A673 (cell line): ENCODE results near the gene PRIM1. TPM values are rescaled to one million over a fixed set of nuclear protein-coding genes. Genes with fewer than 3 reads are reported as not detected.

Source experiments
- BruUV-seq: library from RNA; stranded (reverse); fragments of 400-500 nt; replicated peaks from 2 replicates; lab custom pipeline; 2021; lab: Mats Ljungman, UMichigan
- CTCF ChIA-PET: fragments of 300-600 bp; sonication (Branson Sonifier 250); formaldehyde crosslinking; loops from one replicate; lab custom pipeline; 2022; ENCODE audit warnings: antibody characterized with exemption; lab: Charles Lee
- POLR2A ChIA-PET: fragments of 300-600 bp; sonication (Branson Sonifier 250); formaldehyde crosslinking; loops from one replicate; lab custom pipeline; 2022; ENCODE audit warnings: antibody characterized with exemption; ENCODE audit not compliant: low non-redundant PET; lab: Charles Lee
- DNase-seq: peaks from one replicate; pipeline ENCODE4 v3.0.0-alpha.2; 2015; ENCODE audit warnings: low spot score
- H3K27ac ChIP-seq: fragments of 200-600 bp; sonication (generic); 2 replicates; pipeline ENCODE4 v1.5.1; 2016; ENCODE audit warnings: mixed run types, low read depth, mild to moderate bottlenecking, mixed read lengths, antibody characterized with exemption, low read length; ENCODE audit not compliant: poor library complexity, severe bottlenecking
- H3K27me3 ChIP-seq: fragments of 200-600 bp; sonication (generic); replicated peaks from 2 replicates; pipeline ENCODE4 v1.6.1; 2017; ENCODE audit warnings: mixed run types, low read depth, mild to moderate bottlenecking, mixed read lengths, antibody characterized with exemption, low read length; ENCODE audit not compliant: insufficient read depth, poor library complexity
- H3K36me3 ChIP-seq: fragments of 200-600 bp; sonication (generic); 2 replicates; pipeline ENCODE4 v1.6.1; 2016; ENCODE audit warnings: mixed run types, mild to moderate bottlenecking, mixed read lengths, antibody characterized with exemption, low read length; ENCODE audit not compliant: insufficient read depth, poor library complexity, severe bottlenecking
- H3K4me1 ChIP-seq: fragments of 200-600 bp; sonication (generic); 2 replicates; pipeline ENCODE4 v1.6.1; 2017; ENCODE audit warnings: mixed run types, mild to moderate bottlenecking, mixed read lengths, antibody characterized with exemption, low read length; ENCODE audit not compliant: insufficient read depth, poor library complexity, severe bottlenecking
- H3K4me3 ChIP-seq: fragments of 200-600 bp; sonication (generic); 2 replicates; pipeline ENCODE4 v1.5.1; 2016; ENCODE audit warnings: low read depth, mixed run types, mild to moderate bottlenecking, mixed read lengths, low read length; ENCODE audit not compliant: poor library complexity, severe bottlenecking
- H3K9me3 ChIP-seq: fragments of 200-600 bp; sonication (generic); 2 replicates; pipeline ENCODE4 v1.6.1; 2016; ENCODE audit warnings: mixed run types, low read depth, mild to moderate bottlenecking, mixed read lengths, antibody characterized with exemption, low read length; ENCODE audit not compliant: poor library complexity, severe bottlenecking
- EZH2 ChIP-seq: fragments of 200-600 bp; sonication (generic); IDR thresholded peaks from 2 replicates; pipeline ENCODE4 v1.6.1; 2017; ENCODE audit warnings: borderline replicate concordance, low read depth, mild to moderate bottlenecking, mixed read lengths, antibody characterized with exemption, low read length; ENCODE audit not compliant: poor library complexity, severe bottlenecking
- intact Hi-C: fragments of 100-400 bp; cut with micrococcal nuclease; formaldehyde crosslinking; loops from one replicate; pipeline ENCODE4 v1.10.0; 2022; ENCODE audit not compliant: unreplicated experiment
- total RNA-seq: library from RNA; stranded (reverse); gene quantifications from 2 replicates; pipeline ENCODE4 v1.2.3, GENCODE V29; 2021
- TF ChIP-seq, protein P1 (sequence below): fragments of 300-800, 200-600 bp; sonication (generic); conservative IDR thresholded peaks from 2 replicates; pipeline ENCODE4 v1.5.1; 2017; ENCODE audit warnings: low read depth, mild to moderate bottlenecking, antibody characterized with exemption, low read length, moderate library complexity, mixed read lengths

PRIM1 gene
- total RNA-seq, 1 experiment from 2014 or later, result 51.9 TPM

DNA sequence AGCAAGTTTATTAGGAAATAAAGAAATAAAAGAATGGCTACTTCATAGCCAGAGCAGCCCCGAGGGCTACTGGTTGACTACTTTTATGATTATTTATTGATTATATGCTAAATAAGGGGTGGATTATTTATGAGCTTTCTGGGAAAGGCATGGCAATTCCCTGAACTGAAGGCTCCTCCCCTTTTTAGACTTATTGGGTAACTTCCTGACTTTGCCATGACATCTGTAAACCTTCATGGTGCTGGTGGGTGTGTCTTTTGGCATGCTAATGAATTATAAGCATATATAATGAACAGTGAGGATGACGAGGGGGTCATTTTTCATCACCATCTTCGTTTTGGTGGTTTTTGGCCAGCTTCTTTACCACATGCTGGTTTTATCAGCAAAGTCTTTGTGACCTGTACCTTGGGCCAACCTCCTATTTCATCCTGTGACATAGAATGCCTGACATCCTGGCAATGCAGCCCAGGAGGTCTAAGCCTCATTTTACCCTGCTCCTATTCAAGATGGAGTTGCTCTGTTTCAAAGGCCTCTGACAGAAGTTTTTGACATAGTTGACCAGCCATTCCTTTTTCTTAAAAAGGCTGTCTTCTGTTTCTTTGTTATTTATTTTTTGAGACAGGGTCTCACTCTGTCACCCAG lies 53.0 kb downstream of the PRIM1 start:
- H3K4me1 ChIP-seq, result peaks cover 11% of the 10 kb centered on the region
- no peak overlapping the region for H3K27ac ChIP-seq
- BruUV-seq, result no TSS peak
- POLR2A ChIA-PET, result no interaction called here
- H3K36me3 ChIP-seq, result no peaks in the 10 kb centered on the region
- H3K9me3 ChIP-seq, result no peaks in the 10 kb centered on the region
- no peak for DNase-seq
- CTCF ChIA-PET, result no interaction called here
- no peaks in the 10 kb centered on the region for H3K27me3 ChIP-seq
- intact Hi-C loops, result no loop called here
- no peak overlapping the region for H3K4me3 ChIP-seq
- TF ChIP-seq, protein P1, sequence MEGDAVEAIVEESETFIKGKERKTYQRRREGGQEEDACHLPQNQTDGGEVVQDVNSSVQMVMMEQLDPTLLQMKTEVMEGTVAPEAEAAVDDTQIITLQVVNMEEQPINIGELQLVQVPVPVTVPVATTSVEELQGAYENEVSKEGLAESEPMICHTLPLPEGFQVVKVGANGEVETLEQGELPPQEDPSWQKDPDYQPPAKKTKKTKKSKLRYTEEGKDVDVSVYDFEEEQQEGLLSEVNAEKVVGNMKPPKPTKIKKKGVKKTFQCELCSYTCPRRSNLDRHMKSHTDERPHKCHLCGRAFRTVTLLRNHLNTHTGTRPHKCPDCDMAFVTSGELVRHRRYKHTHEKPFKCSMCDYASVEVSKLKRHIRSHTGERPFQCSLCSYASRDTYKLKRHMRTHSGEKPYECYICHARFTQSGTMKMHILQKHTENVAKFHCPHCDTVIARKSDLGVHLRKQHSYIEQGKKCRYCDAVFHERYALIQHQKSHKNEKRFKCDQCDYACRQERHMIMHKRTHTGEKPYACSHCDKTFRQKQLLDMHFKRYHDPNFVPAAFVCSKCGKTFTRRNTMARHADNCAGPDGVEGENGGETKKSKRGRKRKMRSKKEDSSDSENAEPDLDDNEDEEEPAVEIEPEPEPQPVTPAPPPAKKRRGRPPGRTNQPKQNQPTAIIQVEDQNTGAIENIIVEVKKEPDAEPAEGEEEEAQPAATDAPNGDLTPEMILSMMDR, result no peak
- no peak for TF ChIP-seq EZH2

DNA sequence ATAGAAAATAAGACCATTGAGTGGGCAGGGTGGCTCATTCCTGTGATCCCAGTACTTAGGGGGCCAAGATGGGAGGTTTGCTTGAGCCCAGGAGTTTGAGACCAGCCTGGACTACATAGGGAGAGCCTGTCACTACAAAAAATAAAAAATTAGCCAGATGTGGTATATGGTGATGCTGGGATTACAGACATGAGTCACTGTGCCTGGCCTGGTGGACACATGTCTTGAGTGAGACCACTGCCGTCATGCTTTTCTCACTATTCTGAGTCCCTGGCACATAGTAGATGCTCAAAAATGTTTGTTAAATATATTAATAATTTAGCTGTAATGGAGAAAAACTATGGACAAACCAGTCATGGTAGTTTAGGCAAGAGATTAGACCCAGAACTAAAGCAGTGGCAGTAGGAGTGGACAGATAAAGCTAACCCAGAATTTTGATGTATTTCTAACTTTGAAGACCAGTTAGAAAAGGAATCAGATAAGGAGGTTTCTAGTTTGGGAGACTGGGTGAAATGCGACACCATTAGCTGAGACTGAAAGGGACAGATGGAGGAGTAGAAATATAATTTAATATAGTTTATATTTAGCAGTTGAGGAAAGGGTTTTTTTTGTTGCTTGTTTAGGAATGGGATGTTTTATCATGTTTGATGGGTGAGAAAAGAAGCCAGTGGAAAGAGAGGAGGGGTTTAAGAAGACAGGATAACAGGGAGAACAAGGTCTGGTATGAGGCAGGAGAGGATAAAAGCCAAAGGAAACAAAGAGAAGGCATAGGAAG lies 56.6 kb downstream of the PRIM1 start:
- POLR2A ChIA-PET, result no interaction called here
- Histone ChIP-seq H3K27ac (no peak overlapping the region), H3K4me1 (peaks cover 2% of the 10 kb centered on the region), H3K27me3 (no peaks in the 10 kb centered on the region), H3K36me3 (no peaks in the 10 kb centered on the region), H3K4me3 (no peak overlapping the region), H3K9me3 (no peaks in the 10 kb centered on the region)
- intact Hi-C loops, result no loop called here
- TF ChIP-seq, protein P1, result no peak
- no peak for TF ChIP-seq EZH2
- CTCF ChIA-PET, result no interaction called here
- DNase-seq, result no peak
- no TSS peak for BruUV-seq

DNA sequence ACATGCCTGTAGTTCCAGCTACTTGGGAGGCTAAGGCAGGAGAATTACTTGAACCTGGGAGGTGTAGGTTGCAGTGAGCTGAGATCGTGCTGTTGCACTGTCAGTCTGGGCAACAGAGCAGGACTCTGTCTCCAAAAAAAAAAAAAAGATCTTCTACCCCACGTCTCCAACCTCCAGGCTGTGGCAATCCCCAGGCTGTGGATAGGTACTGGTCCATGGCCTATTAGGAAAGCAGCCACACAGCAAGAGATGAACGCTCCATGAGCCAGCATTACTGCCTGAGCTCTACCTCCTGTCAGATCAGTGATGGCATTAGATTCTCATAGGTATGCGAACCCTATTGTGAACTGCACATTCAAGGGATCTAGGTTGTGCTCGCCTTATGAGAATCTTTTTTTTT lies 58.0 kb downstream of the PRIM1 start:
- Histone ChIP-seq H3K4me1 (peaks cover 1% of the 10 kb centered on the region), H3K27ac (no peak overlapping the region), H3K9me3 (no peaks in the 10 kb centered on the region), H3K36me3 (no peaks in the 10 kb centered on the region), H3K27me3 (no peaks in the 10 kb centered on the region), H3K4me3 (no peak overlapping the region)
- BruUV-seq, result no TSS peak
- ChIA-PET CTCF (no interaction called here), POLR2A (no interaction called here)
- TF ChIP-seq, protein P1, result no peak
- no peak for TF ChIP-seq EZH2
- DNase-seq, result no peak
- intact Hi-C loops, result no loop called here
